Activated CD4-positive, alpha-beta T cell treated with anti-CD3 and anti-CD28 coated beads for 1 hour (primary cell): ENCODE results near the gene NCR3LG1.

ENCODE experiments used
- DNase-seq: peaks from one replicate; pipeline ENCODE4 v3.0.0-alpha.2; 2020

NCR3LG1 gene

DNA sequence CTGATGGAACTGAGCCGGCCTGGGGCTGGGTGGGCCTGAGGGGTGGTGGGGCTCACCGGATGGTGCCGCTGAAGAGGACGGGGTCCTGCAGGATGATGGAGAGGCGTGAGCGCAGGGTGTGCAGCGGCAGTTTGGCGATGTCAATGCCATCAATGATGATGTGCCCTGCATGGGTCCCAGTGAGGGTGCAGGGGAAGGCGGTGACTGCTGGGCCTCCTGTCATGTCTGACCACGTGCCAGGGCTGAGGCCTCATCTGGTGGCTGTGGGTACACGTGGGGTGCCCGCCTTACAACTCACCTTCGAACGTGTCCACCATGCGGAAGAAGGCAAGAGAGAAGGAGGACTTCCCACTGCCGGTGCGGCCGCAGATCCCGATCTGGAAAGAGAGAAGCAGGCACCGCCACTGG, 44.0 kb downstream of the NCR3LG1 start:
- DNase-seq, result no peak

DNA sequence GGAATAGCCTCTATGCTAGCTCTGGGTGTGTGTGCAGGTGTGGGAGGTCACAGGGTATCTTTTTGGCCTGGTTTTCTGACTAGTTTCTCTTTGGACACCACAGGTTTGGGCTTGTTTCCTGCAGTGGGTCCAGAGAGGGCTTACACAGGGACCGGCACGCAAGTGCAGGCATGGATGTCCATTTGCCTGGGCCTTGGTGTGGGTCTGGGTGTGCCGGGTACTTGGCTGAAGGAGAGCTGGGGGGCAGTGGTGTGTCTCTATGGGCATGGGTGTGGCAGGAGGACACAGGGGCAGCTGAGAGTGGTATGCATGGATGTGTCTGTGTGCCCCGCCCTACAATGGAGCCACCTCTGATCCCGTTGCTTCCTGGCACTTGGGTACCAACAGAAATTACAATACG, 44.4 kb downstream of the NCR3LG1 start:
- DNase-seq, result no peak

DNA sequence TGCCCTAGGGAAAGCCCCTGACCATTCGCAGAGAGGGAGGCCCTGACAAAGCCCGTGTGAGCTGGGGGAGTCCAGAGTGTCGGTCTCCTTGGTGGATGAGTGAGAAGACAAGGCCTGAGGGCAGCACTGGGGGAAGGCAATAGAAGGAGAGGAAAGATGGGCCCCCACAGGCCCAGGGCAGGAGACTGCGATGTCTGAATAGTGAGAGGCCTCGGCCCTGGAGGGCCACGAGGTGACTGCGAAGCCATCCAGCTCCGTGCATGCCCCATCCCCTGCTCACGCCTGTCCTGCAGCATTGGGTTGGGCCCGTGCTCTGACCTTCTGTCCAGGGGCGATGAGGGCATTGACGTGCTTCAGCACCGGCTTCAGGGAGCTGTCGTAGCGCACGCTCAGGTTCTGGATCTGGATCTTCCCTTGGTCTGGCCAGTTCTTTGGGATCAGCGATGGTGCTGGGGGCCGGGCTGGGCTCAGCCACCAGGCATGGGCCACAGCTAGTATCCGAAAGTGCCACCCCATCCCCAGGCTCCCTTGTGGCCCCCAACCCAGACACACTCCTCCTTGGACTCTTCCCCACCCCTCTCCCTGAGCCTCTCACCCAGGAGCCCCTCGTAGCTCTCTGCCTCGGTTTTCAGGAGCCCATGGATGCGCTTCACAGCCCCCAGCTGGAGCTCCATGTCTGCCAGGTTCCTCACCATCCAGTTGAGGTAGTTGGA, 45.2 kb downstream of the NCR3LG1 start:
- DNase-seq, result no peak

DNA sequence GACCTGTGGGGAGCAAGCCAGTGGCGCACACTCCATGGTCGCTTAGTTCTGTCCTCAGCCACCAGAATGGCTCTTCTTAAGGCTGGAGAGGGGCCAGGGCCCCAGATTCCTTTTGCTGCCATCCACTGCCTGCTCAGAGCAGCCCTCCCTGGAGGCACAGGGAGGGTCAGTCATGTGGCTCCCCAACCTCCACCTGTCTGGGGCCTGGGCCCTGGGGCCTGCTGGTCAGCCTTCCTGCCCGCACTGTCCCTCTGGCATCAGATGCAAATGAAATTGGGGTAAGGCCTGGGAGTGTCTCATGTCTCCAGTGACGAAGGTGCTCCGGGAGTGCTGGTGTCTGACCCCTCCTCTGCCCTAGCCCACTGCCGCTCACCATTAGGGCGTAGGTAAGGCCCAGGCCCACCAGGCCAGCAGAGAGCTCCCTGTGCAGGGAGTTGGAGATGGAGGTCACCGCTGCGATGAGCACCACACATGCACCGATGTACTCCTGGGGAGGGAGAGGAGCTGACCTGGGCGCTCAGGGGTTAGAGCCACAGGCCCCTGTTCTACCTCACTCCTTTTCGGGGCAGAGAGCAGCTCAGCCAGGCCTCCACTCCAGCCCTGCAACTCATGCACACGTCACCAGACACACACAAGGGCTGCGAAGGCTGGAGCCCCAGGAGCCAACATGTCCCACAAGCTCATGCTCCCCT, 45.9 kb downstream of the NCR3LG1 start:
- no peak for DNase-seq

DNA sequence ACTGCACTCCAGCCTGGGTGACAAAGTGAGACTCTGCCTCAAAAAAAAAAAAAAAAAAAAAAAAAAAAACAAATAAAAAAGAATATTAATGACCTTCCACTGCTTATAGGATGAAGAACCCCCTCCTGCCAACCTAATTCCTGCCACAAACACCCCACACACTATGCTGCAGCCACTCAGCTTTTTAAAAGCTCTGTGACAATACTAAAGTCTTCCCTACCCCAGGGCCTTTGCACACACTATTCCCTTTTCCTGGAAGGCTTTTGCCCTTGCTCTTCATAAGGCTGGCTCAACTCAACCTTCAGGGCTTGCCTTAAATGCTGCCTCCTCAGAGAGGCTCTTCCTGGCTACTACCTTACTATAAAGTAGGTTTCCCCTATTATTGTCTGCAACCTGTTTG, 47.6 kb downstream of the NCR3LG1 start:
- no peak for DNase-seq

DNA sequence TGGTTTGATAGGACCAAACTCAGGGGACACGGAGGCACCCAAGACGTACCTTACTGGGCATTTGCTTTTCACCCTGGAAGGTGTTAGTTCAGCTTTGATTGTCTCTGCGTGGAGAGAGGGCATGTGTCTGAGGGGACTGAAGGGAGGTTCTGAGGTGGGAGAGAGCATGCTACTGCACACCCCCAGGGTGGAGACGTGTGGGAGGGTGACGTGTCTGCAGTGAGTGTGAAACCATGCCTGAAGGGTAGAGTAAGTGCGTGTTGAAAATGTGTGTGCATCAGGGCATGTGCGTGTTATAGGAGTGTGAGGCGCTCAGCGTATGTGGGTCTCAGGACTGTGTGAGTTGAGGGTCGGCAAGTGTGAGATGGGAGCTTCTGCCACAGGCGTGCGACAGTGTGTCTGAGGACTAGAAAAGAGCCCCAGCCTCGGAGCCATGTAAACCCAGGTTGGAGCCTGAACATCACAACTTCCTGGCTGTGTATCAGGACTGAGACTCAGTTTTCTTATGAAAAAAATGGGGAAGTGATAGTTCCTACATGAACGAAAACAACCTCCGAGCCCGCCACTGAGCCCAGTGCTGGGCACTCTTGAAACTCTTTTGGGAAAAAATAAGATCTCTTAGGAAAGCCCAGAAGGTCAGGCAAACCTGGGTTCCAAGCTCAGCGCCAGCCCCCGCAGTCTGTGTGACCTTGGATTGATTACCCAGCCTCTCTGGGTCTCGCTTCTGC, 48.6 kb downstream of the NCR3LG1 start:
- no peak for DNase-seq

DNA sequence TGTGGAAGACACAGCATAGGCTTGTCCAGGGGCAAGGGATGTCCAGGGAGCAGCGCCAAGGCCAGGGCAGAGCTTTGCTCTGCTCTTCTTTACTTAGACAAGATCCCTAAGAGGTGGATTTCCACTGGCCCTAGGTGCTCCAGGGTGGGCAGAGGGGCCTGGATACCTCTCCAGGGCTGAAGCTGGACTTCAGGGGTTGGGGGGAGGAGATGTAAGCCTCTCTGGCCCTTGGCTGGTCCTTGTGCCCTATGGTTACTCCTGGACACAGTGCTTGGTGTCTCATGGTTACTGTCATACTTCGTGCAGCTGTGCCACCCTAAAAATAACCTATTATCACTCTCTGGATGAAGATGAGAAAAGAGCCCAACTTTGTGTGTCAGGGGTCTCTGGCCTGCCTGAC, 49.7 kb downstream of the NCR3LG1 start:
- no peak for DNase-seq

DNA sequence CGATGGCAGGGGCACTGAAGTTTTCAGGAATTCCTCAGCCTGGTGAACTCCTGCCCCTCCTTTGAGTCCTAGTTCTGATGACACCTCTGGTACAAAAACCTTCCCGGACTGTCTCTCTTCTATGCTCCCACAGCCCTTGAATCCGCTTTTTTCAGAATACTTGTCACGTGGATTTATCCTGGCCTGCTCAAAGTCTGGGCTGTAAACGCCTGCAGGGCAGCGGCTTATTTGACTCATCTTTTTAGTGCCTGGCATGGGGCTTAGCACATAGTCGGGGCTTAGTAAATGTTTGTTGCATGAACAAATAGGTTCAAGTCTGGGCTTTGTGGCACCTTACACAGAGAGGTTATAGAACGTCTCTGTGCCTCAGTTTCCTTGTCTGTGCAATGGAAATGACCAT, 50.2 kb downstream of the NCR3LG1 start:
- DNase-seq, result no peak

DNA sequence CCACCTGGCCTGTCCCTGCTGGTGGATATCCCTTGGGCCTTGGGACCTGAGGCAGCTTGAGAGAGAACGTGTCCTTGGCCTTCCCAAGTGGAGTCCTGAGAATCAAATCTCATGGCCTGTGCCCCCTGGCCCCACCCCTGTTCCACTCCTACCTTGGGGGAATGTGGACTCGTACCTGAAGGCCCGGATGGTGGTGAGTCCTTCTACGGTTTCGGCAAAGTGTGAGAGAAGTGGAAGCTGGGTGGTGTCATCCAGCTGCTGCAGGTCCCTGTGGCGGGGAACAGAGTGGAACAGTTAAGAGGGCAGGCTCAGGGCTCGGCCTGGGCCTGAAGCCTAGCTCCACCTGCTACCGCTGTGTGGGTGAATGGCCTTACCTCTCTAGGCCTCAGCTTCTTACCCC, 50.9 kb downstream of the NCR3LG1 start:
- no peak for DNase-seq

DNA sequence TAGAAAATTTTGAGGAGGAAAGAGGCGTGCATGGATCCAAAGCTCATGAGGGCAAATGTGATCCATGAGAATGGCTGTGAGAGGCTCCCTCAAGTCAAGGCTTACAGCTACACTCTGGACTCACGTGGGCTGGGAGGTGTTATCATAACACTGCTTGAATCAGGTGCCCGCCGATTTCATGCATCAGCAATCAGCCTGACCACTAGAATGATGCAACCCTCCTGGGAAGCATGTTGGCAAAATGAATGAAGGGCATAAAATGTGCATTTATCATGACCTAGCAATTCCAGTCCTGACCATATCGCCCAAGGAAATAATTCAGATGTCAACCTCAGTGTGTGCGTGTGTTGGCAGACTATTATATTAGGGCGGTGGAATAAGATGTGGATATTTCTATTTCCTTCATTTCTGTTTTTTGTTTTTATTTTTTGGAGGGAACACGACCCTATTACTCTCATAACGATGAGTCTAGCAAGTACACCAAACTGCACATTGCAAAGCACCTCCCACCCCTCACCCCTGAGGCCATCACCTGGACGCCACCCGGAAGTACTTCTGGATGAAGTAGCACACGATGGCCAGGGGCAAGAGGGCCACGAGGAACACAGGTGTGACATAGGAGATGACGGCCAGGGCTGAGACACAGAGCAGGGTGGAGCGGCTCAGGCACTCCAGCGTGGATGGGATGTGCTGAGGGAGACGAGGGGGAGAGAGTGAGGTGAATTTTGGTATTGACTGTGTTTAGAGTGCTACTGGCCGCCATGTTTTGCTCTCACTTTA, 52.6 kb downstream of the NCR3LG1 start:
- DNase-seq, result no peak

DNA sequence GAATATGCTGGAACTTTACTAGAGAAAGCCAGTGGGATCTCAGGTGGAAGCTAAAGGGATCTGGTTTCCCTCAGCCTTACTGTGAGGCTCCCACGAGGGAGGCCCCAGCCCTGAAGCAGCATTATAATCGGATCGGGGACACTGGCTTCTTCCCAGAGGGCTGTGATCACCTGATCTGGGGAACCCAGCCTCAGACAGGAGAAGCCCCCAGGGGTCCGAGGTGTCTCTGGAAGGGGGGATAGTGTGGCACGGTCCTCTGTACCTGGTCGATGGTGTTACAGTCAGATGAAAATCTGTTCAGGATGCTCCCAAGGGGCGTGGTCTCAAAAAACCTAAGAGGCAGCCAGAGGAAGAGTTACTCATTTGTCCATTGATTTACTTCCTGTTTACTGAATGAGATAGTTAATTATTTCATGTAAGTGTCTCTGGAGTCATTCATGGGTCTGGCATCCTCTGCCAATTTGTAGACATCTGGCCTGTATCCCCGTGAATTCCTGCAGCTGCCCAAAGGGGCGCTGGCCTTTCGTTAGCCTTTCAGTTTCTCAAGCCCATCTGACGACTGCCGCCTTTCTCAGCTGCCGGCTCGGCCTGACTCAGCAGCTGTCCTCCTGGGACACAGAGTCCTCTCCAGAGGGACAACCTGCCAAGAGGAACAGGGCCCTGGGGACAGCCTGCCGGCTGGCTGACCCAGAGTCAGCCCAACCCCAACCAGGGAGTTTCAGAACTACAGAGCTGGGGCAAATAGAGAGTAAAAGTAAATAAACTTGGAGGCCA, 53.8 kb downstream of the NCR3LG1 start:
- DNase-seq, result no peak

DNA sequence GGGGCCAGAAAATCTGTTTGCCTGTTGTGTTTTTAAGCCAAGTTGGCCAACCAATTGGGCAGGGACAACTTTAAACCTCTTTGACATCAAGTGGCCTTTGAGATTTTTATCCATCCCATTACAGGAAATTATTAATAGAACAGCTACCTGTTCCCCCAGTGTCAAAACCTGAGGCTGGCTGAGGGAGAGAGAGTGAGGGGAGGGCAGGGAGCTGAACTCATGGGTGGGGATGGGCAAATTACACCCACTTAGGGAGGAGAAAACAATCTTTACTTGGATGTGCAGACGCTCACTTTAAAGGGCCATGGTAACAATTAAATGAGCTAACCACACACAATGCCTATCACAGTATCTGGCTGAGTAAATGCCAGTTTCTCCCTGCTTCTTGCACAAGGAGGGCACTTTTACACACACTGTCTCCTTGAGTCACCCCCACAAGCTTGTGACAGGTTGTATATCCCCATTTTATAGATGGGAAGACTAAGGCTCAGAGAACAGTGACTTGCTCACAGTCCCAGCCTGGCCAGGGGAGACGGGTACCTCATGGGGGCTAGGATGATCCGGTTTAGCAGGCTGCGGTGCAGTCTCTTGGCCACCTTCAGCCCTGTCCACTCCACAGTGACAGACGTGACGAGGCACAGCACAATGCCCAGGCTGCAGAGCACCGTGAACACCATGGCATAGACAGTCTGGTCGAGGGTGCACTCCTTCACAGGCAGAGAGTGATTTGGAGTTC, 54.6 kb downstream of the NCR3LG1 start:
- no peak for DNase-seq

DNA sequence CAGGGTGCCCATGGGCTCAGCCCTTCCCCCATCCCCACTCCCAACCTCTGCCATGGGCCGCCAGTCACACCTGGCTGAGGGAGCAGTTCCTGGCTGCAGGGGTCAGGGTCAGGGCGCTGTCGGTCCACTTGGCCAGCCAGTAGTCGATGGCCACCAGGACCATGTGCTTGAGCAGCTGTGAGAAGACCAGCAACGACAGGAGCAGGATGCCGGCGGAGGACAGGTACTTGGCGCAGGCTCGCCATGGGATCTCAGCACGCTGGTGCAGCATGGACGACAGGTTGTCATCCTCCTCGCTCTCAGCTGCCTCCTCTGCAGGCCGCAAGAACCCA, 55.2 kb downstream of the NCR3LG1 start:
- no peak for DNase-seq

DNA sequence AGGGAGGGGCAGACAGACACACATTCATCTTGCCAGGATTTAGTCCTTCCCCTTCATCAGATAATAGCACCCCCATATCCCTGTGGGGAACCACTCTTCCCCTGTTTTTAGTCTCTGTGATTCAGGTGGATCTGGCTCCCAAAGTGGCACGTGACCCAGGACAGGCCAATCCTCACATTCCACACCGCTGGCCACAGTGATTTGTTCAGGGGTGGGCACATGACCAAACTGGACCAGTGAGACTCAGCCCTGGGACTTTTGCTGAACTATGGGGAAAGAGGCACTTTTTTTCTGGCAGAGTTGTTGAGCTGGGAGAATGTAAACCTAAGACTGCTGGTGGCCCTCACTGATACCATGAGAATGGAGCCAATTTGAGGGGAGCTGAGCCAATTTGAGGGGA, 56.0 kb downstream of the NCR3LG1 start:
- DNase-seq, result no peak

DNA sequence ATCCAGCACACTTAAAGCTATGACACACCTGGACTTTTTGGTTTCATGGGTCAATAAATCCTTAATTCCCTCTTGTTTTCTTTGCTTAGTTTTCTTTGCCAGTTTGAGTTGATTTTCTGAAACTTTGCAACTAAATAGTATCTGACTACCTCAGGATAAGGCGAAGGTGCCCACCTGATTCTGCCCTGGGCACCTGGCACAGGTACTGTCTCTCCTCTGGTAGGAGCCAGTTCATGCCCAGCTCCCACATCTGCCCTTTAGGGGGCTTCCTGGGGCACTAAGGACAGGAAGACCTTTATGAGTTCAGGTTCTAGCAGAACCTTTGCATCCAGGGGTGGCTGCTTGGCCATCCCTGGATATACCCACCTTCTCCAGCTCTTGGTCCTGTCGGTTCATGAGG, 56.4 kb downstream of the NCR3LG1 start:
- DNase-seq, result no peak

DNA sequence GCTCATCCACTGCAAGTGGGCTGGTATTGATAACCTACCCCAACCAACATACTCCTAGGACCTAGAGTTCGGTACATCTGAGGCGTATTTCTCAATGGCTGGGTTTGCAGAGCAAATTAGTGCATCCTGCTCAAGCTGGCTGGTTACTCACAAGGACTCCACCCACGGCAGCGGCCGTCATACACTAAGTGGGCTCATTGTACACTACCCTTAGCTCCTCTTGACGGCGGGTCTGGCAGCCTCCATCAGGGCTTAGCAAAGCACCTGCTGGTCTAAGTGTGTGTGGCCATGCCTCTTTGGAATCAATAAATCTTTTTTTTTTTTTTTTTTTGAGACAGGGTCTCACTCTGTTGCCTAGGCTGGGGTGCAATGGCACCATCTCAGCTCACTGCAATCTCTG, 57.0 kb downstream of the NCR3LG1 start:
- no peak for DNase-seq

DNA sequence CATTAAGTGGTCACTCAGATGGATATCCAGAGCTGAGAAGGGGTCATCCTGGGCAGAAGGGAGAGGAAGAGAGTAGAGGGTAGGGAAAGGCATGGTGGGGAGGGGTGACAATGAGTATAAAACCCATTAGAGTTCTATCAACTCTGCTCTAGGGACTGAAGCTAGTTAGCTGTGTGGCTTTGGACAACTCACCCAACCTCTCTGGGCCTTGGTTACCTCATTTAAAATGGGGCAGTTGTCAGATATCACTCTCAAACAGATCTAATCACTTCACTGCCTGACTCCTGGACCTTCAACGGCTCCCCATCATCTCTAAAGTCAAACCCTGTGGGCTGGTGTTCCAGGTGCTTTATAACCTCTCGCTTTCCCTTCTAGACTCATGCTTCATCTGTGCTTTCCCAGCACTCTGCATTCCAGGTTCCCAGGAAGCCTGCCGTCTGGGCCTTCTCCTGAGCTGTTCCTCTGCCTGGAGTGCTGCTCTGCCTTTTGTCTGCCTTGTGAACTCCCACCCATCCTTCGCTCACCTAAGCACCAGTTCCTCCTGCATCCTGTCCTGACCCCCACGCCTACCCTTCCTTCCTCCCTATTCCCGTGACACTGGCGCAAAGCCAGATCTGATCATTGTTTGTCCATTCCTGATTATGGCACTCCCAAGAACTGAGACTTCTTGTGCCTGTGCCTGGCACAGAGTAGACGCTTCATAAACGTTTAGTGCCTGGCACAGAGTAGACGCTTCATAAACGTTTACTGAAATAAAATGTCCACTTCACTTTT, 59.2 kb downstream of the NCR3LG1 start:
- DNase-seq, result no peak

DNA sequence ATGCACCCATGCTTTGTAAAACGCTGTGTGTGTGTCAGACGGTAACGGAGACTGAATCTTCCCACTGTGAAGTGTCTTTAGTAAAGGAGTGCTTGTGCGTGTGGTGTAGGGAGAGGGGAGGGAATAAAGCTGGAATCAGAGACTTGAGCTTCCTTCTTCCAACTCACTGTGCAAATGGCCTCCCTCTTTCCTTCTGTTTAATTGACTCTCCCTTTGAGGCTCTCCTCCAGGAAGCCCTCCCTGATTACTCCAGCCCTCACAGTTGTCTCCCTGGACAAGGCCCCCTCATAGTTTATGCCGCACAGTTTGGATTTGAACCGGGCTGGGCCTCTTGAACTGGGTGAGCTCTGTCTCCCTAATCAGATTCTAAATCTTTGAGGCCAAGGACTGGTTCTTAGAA, 59.8 kb downstream of the NCR3LG1 start:
- DNase-seq, result no peak

DNA sequence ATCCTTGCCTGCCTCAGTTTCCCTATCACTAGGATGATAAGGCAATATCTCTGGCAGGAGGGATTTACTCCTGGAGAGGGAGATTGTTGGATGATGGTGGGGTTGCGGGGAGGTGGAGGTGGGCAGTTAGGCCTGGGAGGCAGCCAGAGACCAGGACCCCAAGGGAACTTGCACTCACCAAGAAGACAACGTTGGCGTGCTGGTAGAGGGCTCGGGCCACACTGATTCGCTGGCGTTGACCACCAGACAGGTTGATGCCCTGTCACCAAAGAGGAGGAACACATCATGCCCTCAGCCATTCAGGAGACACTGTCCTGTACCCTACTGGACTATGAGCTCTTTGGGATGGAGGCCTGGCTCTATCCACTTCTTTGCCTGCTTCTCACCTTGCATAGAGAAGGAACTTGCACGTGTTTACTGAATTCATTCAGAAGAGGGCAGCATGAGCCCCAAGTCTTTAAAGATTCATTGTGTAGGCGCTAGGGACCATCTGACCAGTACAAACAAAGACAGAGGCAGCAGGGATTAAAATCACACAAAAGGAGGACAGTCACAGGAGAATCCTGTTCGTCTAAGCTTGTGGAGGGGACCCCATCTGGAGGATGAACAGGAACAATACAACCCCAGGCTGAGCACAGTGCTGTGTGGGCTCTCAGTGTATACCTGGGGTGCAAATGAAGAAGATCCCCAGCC, 61.0 kb downstream of the NCR3LG1 start:
- DNase-seq, result no peak
